K562 (cell line): ENCODE data around the gene VKORC1. TPM values are rescaled to one million over a fixed set of nuclear protein-coding genes. Genes with fewer than 3 reads are reported as not detected.

Experiments
- BCOR ChIP-seq: fragments of 450-650 bp; IDR thresholded peaks from 2 replicates; pipeline ENCODE4 v1.6.1; 2016
- CREB1 ChIP-seq, 2 experiments: sonication (generic) in 1 of 2; formaldehyde crosslinking in 1 of 2; IDR thresholded peaks; 2 replicates each; pipeline versions ENCODE4 v1.6.1 to v1.8.0; 2012 to 2022; ENCODE audit warnings: inconsistent platforms in 1 of 2, mild to moderate bottlenecking in 1 of 2, missing genetic modification reagents in 1 of 2, moderate library complexity in 1 of 2
- GATA2 ChIP-seq: sonication (generic); formaldehyde crosslinking; IDR thresholded peaks from 2 replicates; pipeline ENCODE4 v1.4.0; 2020; ENCODE audit warnings: mild to moderate bottlenecking, missing genetic modification reagents
- HDAC1 ChIP-seq, 2 experiments: fragments of 450-650 bp; IDR thresholded peaks; 2 replicates each; pipeline ENCODE4 v1.6.1; 2016 to 2017; ENCODE audit warnings: inconsistent platforms in 1 of 2, mild to moderate bottlenecking in 1 of 2, moderate library complexity in 1 of 2
- HDAC2 ChIP-seq: fragments of 450-650 bp; IDR thresholded peaks from 2 replicates; pipeline ENCODE4 v1.6.1; 2016; ENCODE audit warnings: mild to moderate bottlenecking
- KHSRP ChIP-seq: fragments of 450-650 bp; IDR thresholded peaks from 2 replicates; pipeline ENCODE4 v1.6.1; 2017
- PHF8 ChIP-seq: fragments of 200-600 bp; sonication (generic); IDR thresholded peaks from 2 replicates; pipeline ENCODE4 v1.6.1; 2012; ENCODE audit warnings: mixed run types, mild to moderate bottlenecking, inconsistent platforms, low read length, moderate library complexity, borderline replicate concordance
- PRMT5 ChIP-seq: sonication (generic); formaldehyde crosslinking; IDR thresholded peaks from 2 replicates; pipeline ENCODE4 v1.5.0; 2020; ENCODE audit warnings: missing genetic modification reagents
- SMARCA5 ChIP-seq: fragments of 450-650 bp; IDR thresholded peaks from 2 replicates; pipeline ENCODE4 v1.6.1; 2016
- SP1 ChIP-seq: sonication (generic); formaldehyde crosslinking; IDR thresholded peaks from 2 replicates; pipeline ENCODE4 v1.8.1; 2022; ENCODE audit warnings: mild to moderate bottlenecking, missing genetic modification reagents
- SRSF7 ChIP-seq: fragments of 200-400 bp; formaldehyde crosslinking; optimal IDR thresholded peaks from 2 replicates; pipeline ENCODE3; 2017; ENCODE audit warnings: mild to moderate bottlenecking, low read depth, low read length
- TRIM24 ChIP-seq, 2 experiments: fragments of 450-650 bp; IDR thresholded peaks; 2 replicates each; pipeline ENCODE4 v1.6.1; 2016
- ZBTB12 ChIP-seq: fragments of 250-450 bp; sonication (Bioruptor Pico); IDR thresholded peaks from 2 replicates; pipeline ENCODE4 v1.4.0; 2020
- ZFX ChIP-seq: sonication (generic); formaldehyde crosslinking; IDR thresholded peaks from 2 replicates; pipeline ENCODE4 v1.8.0; 2022; ENCODE audit warnings: mild to moderate bottlenecking, missing genetic modification reagents, moderate library complexity
- ZNF316 ChIP-seq: fragments of 450-650 bp; IDR thresholded peaks from 2 replicates; pipeline ENCODE4 v1.6.1; 2016
- polyA plus RNA-seq, 8 experiments: library from polyadenylated mRNA; depleted of rRNA in 4 of 8; stranded (reverse) in 5 of 8; unstranded in 3 of 8; fragments of >200 nt; fragmentation: Nextera tagmentation in 2 of 8; fragmentation: Illumina TruSeq in 1 of 8; extraction: Ambion mirVana in 2 of 8; extraction: Trizol in 1 of 8; gene quantifications; 2 replicates each; pipeline versions ENCODE4 v1.2.1 to v1.2.3, GENCODE V29; 2011 to 2014; ENCODE audit warnings: inconsistent platforms in 1 of 8, missing spikeins in 1 of 8
- total RNA-seq, 7 experiments: library from RNA; depleted of rRNA in 6 of 7; stranded (reverse); fragments of >200 nt in 6 of 7; fragmentation: Illumina TruSeq in 2 of 7; extraction: Trizol in 2 of 7; gene quantifications; 2 replicates each; pipeline versions ENCODE4 v1.2.1 to v1.2.3, GENCODE V29; 2011 to 2021; ENCODE audit warnings: low replicate concordance in 1 of 7
- TF ChIP-seq, protein P1 (sequence below): fragments of 450-650 bp; IDR thresholded peaks from 2 replicates; pipeline ENCODE4 v1.7.1; 2018; ENCODE audit warnings: mild to moderate bottlenecking, low read depth; ENCODE audit not compliant: partially characterized antibody
- TF ChIP-seq, protein P2 (sequence below): fragments of 250-450 bp; sonication (Bioruptor Pico); IDR thresholded peaks from 2 replicates; pipeline ENCODE4 v1.4.0; 2020

The VKORC1 gene
- total and polyA plus RNA-seq, 9 of the 15 experiments (the other 6 are each of a cell fraction or from before 2014, with no cell fraction given): 30.0 to 119 (median 62.1) TPM

DNA sequence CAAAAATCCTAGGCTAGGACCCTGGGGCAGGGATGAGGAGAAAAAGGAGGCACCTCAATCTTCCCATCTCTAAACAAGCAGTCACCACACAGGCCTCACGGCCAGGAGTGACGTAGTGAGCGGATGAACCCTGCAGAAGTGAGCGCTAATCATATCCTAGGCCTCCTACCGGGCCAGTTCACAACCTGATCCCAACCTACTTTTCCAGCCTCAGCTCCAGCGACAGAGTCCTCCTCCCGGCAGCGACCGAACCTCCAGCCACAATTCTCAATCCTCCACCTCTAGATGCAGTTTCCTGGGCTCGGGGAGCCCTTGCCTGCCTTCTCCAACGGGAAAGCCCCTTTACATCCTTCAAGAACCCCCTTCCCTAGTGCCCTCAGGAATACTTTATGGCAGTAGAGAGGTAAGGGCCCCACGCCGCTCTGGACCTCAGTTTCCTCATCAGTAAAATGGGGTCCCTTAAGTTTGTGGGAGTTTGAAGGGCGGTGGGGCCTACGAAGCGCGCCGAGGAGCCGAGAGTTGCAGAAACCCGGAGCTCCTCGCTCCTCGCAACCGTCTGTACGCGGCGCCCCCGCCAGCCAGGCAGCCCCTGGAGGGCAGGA is 22.0 kb downstream of the VKORC1 start (continued):
- TF ChIP-seq, protein P1, sequence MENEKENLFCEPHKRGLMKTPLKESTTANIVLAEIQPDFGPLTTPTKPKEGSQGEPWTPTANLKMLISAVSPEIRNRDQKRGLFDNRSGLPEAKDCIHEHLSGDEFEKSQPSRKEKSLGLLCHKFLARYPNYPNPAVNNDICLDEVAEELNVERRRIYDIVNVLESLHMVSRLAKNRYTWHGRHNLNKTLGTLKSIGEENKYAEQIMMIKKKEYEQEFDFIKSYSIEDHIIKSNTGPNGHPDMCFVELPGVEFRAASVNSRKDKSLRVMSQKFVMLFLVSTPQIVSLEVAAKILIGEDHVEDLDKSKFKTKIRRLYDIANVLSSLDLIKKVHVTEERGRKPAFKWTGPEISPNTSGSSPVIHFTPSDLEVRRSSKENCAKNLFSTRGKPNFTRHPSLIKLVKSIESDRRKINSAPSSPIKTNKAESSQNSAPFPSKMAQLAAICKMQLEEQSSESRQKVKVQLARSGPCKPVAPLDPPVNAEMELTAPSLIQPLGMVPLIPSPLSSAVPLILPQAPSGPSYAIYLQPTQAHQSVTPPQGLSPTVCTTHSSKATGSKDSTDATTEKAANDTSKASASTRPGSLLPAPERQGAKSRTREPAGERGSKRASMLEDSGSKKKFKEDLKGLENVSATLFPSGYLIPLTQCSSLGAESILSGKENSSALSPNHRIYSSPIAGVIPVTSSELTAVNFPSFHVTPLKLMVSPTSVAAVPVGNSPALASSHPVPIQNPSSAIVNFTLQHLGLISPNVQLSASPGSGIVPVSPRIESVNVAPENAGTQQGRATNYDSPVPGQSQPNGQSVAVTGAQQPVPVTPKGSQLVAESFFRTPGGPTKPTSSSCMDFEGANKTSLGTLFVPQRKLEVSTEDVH: peak; percentile 43
- TF ChIP-seq ZFX (CRISPR knock-in tag) (peak; percentile 91), SRSF7 (no peak), PRMT5 (no peak), ZBTB12 (CRISPR knock-in tag) (0 out of 2 replicates have a peak, but pooled peaks have one; percentile 14), SMARCA5 (peak; percentile 54; the same call in 1 of the 2 replicates), HDAC1 (IDR thresholded peaks at IDR 0.05) (0 out of 4 replicates have a peak, but pooled peaks of 1 of the 2 experiments have one; percentile 81), CREB1 (IDR thresholded peaks at IDR 0.05) (no peak; the same call in none of the 2 replicates), CREB1 (CRISPR knock-in tag; IDR thresholded peaks at IDR 0.05) (peak; percentile 47), GATA2 (0 out of 2 replicates have a peak, but pooled peaks have one; percentile 15), TRIM24 (IDR thresholded peaks at IDR 0.05) (0 out of 4 replicates have a peak, but pooled peaks of 1 of the 2 experiments have one; percentile 7), SP1 (CRISPR knock-in tag) (0 out of 2 replicates have a peak, but pooled peaks have one; percentile 1), HDAC2 (peak; percentile 69), PHF8 (peak; percentile 53; the same call in 1 of the 2 replicates), BCOR (peak; percentile 81), KHSRP (no peak), ZNF316 (no peak)
- TF ChIP-seq, protein P2, sequence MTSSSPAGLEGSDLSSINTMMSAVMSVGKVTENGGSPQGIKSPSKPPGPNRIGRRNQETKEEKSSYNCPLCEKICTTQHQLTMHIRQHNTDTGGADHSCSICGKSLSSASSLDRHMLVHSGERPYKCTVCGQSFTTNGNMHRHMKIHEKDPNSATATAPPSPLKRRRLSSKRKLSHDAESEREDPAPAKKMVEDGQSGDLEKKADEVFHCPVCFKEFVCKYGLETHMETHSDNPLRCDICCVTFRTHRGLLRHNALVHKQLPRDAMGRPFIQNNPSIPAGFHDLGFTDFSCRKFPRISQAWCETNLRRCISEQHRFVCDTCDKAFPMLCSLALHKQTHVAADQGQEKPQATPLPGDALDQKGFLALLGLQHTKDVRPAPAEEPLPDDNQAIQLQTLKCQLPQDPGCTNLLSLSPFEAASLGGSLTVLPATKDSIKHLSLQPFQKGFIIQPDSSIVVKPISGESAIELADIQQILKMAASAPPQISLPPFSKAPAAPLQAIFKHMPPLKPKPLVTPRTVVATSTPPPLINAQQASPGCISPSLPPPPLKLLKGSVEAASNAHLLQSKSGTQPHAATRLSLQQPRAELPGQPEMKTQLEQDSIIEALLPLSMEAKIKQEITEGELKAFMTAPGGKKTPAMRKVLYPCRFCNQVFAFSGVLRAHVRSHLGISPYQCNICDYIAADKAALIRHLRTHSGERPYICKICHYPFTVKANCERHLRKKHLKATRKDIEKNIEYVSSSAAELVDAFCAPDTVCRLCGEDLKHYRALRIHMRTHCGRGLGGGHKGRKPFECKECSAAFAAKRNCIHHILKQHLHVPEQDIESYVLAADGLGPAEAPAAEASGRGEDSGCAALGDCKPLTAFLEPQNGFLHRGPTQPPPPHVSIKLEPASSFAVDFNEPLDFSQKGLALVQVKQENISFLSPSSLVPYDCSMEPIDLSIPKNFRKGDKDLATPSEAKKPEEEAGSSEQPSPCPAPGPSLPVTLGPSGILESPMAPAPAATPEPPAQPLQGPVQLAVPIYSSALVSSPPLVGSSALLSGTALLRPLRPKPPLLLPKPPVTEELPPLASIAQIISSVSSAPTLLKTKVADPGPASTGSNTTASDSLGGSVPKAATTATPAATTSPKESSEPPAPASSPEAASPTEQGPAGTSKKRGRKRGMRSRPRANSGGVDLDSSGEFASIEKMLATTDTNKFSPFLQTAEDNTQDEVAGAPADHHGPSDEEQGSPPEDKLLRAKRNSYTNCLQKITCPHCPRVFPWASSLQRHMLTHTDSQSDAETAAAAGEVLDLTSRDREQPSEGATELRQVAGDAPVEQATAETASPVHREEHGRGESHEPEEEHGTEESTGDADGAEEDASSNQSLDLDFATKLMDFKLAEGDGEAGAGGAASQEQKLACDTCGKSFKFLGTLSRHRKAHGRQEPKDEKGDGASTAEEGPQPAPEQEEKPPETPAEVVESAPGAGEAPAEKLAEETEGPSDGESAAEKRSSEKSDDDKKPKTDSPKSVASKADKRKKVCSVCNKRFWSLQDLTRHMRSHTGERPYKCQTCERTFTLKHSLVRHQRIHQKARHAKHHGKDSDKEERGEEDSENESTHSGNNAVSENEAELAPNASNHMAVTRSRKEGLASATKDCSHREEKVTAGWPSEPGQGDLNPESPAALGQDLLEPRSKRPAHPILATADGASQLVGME (CRISPR knock-in tag): no peak
